GM12874 (cell line): ENCODE measurements around the gene RPL13.

Source experiments
- TF ChIP-seq, protein P1 (sequence below): IDR thresholded peaks from 2 replicates; pipeline ENCODE4 v1.5.1; 2011; ENCODE audit warnings: low read depth, mild to moderate bottlenecking, control low read depth, low read length, moderate library complexity; ENCODE audit not compliant: insufficient read depth

RPL13 gene

GRCh38 chr16:89564476-89565255 lies 4.2 kb downstream of the RPL13 start:
- TF ChIP-seq, protein P1, sequence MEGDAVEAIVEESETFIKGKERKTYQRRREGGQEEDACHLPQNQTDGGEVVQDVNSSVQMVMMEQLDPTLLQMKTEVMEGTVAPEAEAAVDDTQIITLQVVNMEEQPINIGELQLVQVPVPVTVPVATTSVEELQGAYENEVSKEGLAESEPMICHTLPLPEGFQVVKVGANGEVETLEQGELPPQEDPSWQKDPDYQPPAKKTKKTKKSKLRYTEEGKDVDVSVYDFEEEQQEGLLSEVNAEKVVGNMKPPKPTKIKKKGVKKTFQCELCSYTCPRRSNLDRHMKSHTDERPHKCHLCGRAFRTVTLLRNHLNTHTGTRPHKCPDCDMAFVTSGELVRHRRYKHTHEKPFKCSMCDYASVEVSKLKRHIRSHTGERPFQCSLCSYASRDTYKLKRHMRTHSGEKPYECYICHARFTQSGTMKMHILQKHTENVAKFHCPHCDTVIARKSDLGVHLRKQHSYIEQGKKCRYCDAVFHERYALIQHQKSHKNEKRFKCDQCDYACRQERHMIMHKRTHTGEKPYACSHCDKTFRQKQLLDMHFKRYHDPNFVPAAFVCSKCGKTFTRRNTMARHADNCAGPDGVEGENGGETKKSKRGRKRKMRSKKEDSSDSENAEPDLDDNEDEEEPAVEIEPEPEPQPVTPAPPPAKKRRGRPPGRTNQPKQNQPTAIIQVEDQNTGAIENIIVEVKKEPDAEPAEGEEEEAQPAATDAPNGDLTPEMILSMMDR, result no peak

GRCh38 chr16:89565256-89565505 lies 4.7 kb downstream of the RPL13 start:
- TF ChIP-seq, protein P1, result no peak

DNA sequence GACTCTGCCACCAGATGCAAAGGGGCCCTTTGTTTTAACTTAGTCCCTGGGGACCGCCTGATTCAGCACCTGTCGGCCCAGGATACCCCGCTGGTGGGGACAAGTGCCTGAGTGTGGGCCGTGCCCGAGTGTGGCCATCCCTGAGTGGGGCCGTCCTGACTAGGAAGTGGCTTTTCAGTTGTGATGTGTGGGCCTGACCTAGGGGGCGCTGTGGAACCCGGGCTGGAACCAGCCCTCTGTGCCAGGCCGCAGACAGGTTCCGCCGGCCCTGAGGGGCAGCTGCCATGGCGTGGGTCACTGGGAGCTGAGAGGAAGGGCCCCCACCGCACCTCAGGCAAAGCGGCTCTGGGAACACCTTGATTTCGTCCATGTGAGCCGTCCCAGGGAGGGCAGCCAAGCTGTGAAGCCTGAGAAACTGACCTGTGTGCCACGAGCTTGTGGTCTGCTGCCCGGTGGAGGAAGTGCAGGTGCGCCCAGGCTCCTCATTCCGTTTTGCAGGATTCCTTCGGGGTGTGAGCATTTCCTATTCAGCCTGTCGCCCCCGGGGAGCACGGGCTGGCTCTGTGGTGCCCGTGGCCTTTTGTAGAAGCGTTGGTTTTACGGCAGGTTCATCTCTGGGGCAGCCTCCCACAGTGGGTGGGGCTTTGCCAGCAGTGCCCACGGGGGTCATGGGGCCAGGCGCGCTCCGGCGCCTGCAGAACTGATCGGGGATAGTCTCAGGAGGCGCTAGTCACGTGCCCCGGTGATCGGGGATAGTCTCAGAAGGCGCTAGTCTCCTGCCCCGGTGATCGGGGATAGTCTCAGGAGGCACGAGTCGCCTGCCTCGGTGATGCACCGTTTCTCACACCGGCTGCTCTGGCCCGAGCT lies 5.3 kb downstream of the RPL13 start:
- TF ChIP-seq, protein P1, result peak; percentile 83

- TF ChIP-seq, protein P1, result no peak
Observed at GRCh38 chr16:89567656-89568594, 7.4 kb downstream of the RPL13 start.

- TF ChIP-seq, protein P1, result no peak
Observed at GRCh38 chr16:89569506-89570341, 9.2 kb downstream of the RPL13 start.

DNA sequence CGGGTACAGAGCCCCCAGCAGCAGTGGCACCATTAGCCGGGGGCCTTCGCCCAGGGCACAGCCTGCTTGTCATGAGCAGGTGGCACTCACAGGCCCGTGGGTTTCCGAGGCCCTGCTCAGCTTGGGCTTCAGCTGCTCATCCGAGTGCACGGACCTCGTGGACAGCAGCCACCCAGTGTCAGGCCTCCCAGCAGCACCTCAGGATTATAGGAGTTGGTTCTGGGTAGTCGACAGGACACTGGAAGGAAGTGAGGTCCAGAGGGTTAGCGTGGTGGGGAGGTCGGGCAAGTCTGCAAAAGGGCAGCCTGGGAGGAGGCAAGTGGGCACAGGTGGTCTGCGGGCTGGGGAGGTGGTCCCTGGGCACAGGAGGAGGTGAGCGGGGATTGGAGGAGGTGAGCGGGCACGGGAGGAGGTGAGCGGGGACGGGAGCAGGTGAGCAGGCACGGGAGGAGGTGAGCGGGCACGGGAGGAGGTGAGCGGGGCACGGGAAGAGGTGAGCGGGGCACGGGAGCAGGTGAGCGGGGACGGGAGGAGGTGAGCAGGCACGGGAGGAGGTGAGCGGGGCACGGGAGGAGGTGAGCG lies 10.0 kb downstream of the RPL13 start:
- TF ChIP-seq, protein P1, result no peak
